ENCODE results near the gene ELFN1.

GRCh38 chr7:1733908-1734730 is 64.0 kb downstream of the ELFN1 start:
- TF ChIP-seq CTCF (conservative IDR thresholded peaks at IDR 0.05; ENCODE audit: low read length) (no peak), EZH2phosphoT487 (IDR thresholded peaks at IDR 0.05; ENCODE audit: borderline replicate concordance) (no peak)

Measured in Loucy (cell line).